NCI-H2171 (cell line): Measurements from ENCODE around the gene NLGN1.

ENCODE experiments used
- DNase-seq: peaks from one replicate; lab custom pipeline; 2025; lab: John Stamatoyannopoulos, UW

The NLGN1 gene

DNA sequence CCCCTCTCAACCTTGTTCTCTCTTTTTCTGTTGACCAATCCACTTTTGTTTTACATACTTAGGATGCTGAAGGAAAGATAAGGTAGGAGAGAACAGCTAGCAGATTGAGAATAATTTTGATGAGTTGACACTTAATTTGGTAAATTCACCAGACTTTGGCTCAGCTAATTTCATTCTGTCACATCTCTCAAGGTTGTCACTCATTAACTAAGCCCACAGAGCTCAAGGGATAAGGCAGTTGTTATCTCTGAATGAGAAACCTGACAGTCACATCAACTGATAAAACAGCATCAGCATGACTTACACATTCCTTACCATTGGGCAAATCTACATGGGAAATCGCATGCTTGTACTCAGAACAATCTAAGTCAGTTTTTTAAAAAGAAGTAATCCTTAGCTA is 591.4 kb downstream of the NLGN1 start:
- DNase-seq, result no peak

DNA sequence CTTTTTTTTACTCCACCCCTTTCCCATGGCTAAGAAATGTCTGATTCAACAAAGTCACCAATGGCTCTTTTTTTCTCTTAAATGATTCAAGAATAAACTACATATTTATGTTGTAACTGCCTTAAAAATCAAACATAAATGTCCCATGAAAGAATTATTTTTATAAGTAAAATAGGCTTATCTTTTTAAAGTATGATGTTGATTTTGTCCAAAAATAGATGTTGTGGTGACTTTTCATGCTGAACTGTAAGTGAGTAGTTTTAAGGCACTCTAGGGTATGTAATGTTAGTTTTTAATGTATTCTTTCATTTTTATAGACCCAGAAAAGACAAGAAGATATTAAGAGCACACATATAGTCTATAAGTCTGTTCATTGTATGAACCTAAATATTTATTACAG is 594.9 kb downstream of the NLGN1 start:
- no peak for DNase-seq

DNA sequence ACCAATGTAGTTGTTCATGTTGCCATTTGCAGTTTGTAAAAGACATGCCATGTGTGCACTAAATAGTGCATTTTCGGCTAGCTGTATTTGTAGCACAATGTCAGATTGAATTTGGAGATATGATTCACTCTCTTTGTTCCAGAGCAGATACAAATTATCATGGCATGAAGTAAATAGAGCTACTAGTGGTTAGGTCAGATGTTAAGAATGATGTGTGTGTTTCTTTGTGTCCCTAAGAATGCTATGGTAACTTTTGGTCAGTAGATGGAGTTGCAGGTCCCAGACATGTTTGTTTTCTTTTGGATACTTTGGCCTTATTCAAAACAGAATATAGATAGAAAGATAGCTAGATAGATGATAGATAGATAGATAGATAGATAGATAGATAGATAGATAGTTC is 595.8 kb downstream of the NLGN1 start:
- DNase-seq, result no peak

DNA sequence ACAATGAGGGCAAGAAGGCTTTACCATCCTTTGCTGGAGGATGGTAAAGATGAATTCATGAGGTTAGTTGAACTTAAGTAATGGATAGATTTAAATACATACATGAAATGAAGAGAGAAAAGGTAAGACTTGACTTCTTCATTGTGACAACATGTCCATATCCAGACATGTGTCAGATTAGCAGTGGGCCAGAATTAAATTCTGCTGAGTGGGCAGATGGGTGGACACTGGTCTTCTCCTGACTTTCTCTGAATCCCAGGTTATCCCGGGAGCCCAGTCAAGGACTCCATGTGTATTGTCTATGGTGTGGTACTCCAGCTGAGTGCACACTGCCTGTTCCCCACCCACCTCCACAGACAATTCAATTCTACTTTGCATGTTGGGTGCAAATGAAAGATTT is 603.1 kb downstream of the NLGN1 start:
- DNase-seq, result no peak

DNA sequence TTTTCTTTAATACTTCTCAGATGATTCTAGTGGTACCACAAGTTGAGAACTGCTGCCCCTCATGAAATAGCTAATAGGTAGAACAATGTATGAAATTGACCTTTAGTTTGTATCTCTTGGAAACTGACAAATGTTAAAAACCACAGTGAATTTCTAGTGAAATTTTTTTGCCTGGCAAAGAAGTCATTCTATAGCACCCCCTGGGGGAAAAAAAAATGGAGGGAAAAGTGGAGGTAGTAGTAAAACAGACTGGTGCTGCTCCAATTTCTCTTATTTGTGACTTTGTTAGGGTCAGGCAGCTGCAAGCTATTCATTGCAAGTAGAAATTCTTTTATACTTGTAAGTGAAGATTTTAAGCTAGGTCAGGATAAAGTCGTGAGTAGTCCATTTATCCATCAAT is 605.0 kb downstream of the NLGN1 start:
- DNase-seq, result no peak

DNA sequence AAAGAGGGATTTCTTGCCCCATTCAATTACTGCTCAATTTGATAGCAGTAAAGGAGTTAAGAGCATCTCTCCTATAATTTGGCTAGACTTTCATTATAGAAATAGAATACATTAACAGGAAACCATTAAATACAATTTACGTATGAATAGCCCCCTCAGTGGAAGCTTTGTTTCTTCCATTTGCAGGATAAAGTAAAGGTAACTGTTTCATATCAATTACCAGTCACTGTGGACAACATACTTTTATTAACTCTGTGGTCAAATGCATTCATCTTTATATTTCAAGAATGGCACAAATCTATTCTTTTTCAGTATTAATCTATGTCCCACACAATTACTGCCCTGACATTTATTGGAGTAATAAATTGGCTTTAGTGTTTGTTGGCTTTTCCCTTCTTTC is 613.4 kb downstream of the NLGN1 start:
- DNase-seq, result no peak

DNA sequence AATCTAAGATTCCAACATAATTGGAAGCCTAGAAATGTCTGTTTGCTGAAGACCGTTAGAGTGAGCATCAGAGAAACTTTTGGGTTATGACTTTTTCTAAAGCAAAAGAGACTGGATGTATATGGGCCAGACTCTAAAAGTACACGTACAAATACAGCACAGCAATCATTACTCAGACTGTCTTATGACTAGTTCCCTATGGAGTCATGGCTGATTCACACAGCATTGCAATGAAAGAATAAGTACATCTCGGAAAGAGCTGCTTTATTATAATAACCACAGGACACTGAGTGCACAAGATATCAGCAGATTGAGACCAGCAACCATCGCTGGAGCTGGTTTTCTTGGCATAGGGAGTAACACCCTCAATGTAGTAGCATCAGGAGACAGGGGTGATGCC is 618.6 kb downstream of the NLGN1 start:
- DNase-seq, result no peak

DNA sequence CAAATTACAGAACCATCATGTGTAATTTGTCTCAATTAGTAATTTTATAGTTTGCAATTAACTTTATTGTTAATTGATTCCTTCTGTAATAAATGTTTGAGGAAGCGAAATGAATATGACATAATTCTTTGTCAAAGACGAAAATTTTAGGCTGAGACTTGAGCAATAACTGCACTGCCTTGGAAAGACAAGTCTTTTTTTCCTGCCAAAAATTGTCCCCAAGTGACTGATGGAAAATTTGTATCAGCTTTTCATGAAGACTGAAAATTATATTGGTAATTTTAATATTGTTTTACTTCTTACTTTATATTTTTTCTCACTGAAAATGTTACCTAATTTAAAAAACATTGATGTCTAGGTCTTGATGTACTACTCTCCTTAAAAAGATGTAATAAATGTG is 622.6 kb downstream of the NLGN1 start:
- DNase-seq, result no peak

DNA sequence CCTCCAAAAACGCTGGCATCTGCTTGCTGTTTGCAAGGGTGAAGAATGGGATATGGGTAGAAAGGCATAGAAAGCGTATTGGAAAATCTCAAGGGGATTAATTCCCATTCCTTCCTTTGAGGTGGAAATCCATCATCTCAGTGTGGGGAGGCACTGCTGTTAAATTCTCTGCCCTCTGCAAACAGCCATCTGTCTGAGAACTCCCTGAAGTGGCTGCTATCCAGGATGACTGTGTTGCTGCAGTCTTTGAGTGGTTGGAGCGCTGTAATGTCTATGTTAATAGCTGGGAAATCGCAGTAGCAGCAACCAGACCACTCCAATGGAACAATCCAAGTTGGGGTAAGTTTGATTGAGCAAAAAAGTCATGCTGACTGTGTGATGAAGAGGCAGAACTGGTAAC is 625.9 kb downstream of the NLGN1 start:
- DNase-seq, result peak; percentile 86

DNA sequence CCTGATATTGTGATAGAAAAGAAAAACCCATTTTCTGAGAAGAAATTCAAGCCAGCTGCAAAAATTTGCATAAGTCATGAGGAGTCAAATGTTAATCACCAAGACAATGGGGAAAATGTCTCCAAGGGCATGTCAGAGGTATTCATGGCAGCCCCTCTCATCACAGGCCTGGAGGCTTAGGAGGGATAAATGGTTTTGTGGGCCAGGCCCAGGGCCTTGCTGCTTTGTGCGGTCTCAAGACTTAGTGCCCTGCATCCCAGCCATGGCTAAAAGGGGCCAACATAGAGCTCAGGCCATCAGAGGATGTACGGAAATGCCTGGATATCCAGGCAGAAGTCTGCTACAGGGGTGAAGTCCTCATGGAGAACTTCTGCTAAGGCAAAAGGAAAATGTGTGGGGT is 631.1 kb downstream of the NLGN1 start:
- no peak for DNase-seq

DNA sequence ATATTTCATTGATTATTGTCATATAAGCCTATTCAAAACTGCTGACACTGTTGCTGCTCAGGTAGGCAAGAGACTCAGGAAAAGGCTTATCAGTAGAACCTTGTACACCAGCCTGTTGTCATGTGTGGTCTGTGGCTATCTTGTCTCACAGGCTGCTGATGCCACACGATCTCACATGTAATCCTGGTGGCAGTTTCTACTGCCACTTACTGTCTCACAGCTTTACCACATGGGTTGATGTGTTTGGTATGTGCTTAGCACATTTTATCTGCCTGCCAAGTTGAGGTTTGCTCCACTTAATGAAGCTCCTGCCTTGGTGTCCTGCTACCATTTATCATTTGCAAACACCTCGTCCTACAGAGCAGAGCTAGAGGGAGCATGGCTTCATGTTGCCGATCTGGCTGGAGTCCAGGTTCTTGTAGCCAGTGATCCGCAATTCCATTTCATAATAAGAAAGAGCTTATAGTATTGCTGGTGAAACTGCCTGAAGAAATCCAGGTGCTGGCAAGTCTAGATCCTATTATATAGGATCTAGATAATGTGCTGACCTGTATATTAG is 637.9 kb downstream of the NLGN1 start:
- DNase-seq, result peak; percentile 2

DNA sequence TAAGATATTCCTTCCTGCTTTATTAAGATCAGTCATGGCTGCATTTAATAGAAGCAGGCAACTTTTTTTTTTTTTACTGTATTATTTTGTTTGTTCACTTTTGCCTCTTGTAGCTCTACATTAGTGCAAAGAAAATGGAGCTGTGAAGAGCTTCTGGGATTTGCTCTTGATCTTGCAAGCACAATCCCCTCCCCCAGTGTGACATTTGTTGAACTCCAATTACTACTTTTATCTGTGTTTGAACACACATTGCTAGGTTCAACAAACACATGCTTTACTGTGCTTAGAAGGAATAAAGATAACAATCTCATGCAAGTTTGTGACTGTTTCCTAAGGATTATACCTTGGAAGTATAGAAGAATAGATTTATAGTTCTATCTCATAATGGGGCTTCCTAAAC is 648.8 kb downstream of the NLGN1 start:
- no peak for DNase-seq

DNA sequence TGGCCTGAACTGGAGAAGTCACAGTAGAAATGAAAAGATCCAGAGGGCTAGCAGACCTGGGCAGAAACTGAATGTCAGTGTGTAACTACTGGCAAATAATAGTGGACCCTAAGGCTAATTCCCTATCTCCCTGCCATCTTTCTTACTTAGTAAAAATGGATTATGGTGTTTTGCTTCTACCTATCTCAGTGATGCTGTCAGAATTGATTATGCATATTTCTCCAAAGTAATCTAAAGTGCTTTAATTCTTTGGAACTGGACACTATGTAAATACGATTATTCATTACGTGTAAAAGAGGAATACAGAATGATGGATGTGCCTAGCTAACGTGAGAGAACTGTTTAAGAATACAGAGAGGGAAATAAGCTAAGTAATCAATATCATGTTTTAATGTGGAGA is 651.9 kb downstream of the NLGN1 start:
- DNase-seq, result no peak

DNA sequence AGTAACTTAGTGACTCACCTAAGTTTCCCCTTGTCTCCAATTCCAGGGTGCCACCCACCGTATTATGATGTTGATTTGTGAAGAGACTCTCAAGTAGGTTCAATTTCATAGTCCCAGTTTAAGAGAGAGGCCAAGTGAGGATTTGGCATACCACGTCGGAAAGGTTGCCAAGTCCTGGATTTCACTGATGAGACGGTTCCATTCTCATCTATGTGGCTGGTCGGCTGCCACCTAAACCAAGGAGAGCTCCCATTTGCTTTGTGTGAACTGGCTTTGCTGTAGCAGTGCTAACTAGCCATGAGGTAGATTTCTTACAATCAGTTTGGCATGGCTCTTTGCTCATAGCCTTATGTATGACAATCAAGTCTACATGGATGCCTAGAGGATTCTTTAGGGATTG is 653.6 kb downstream of the NLGN1 start:
- DNase-seq, result no peak

DNA sequence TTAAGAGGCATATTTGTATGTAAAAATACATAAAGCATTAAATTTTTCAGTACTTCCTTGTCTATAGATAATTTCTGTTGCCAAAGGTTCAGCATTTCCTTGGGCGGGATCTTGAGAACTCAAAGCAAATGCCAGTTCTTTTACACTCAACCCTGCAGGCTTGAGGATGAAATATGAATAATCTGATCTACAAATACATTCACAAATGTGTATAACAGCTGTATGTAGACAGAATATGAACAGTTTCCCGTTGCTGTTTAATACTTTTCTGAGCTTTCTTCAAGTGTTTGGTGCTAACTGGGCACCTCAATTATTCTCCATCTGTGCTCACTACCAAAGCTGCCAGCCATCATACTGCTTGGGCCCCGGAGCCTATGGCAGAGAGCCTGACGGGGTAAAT is 661.3 kb downstream of the NLGN1 start:
- DNase-seq, result no peak

DNA sequence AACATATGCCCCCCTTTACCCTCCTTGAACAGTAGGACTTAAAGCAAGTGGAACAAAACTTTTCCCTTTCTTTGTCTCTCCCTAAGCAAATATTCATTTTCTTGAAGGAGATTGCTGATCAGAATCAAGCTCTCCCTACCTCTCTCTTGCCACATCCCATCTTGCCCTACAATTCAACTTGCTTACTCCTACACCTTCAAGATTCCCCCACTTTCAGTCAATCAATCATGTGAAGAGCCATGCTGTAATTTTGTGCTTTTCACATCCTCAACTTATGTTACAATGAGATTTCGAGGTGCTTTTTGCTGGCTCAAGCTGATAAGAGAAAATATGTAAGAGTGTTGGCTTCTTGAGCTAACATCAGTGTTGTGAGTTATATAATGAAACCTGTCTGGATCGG is 662.9 kb downstream of the NLGN1 start:
- DNase-seq, result no peak

DNA sequence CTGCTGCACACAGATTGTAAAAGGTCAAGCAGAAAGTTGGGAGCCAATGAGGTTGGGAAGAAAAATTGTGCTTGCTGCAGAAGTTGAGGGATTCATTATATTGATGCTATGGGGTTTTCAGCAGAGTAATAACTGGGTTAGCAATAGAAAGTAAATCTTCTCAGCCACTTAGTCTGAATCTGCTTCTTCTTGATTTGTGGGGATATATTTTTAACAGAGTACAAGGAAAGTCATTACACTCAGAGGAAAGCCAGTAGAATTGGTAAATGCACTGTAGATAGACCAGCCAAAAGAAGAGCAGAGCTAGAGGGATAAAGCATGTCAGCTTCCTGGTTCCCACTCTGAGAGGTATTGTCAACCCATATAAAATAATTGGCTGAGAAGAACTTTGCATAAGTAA is 663.6 kb downstream of the NLGN1 start:
- DNase-seq, result no peak

DNA sequence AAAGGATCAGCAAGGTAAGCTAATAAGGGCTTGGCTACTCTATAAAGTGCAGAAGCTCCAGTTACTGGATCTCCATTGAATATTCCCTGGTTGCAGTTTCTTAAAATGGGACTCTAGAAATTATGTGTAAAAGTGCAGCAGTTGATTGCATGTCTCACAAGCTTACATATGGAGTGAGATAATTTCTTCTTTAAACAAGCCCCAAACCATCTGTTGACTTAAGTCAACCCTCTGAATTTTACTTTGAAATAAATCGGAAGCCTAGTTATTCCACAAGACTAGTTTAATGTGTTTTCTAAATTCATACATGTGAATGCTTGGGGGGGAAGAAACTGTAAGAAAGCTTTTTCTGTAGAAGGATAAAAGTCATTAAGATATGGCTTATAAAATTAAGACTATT is 664.2 kb downstream of the NLGN1 start:
- no peak for DNase-seq

DNA sequence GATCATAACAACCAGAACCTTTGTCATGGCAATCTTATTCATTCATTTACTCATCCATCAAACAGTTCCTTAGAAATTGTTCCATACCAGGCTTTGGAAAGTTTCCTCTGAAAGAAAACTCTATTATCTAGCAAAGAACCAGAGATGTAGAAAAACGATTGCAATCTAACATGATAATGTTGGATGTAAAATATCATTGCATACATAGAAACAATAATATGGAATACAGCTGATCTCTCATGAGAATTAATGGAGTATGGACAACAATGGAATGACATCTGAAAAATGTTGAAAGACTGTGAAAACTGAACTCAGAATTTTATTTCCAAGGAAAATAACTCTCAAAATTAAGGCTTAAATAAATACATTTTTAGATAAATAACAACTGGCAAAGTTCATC is 665.4 kb downstream of the NLGN1 start:
- no peak for DNase-seq

DNA sequence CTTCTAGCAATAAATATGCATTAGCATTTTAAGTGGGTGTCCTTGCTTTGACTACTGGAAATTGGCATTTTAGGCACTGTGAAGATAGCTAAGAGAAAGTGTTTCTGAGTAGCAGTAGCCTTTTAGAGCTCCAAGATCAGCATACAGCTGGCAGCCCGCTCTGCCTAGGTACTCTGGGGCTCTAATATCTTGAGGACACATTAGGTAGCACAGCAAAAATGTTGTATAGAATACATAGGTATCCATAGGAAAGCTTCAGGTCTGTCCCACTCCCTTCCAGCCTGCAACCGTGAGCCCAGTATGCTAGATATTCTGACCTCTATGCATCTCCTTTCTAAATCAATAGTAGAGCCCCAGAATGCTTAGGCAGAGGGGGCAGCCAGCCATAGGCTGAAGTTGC is 670.5 kb downstream of the NLGN1 start:
- no peak for DNase-seq

DNA sequence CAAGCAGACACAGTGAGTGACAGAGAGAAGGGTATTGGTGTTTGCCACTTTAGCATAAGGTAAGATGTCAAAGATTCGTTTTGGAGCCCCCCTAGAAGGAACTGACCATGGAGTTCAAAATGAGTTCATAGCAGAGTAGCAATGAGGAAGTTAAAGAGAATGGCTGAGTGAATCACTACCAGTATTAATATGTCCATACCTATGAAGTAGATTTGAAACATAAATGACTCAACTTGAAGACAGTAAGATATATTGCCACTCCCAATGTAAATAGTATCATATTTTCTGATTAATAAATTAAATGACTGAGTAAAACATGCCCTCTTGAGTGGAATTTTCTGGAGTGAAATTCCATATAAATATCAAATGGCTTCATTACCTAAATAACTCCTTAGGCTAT is 675.1 kb downstream of the NLGN1 start:
- DNase-seq, result no peak

DNA sequence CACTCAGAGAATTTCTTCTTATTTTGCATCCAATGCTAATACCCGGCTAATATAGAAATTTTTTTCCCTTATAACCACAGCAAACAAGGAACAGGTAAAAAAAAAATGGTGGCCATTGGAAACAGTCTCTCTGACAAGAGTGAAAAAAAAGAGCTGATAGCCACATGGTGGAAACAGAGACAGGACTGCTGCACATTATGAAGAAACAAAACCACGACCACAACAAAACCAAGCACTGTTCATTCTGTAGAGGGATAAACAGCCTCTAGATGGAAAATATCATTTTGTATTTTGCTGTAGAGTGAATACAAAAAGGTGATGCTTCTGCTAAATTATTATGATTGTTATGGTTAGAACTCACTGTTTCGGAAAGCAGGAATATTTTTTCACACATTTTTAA is 686.2 kb downstream of the NLGN1 start:
- DNase-seq, result no peak

DNA sequence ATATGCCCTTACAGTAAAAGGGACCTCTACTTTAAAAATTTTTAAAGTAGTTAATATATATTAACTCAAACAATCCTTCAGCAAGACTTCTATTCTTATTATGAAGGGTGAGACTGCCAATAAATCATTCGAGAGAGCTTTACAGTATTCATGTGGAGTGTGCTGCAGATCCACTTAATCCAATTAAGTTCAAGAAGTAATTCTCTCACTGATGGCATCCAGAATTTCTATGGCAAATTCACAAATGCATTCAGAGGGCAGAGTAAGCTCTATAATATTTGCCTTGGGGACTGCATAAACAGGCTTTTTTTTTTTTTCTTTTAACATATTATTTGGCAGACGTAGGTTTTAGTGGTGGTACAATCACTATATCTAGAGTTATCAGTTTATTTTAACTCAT is 692.0 kb downstream of the NLGN1 start:
- DNase-seq, result no peak

DNA sequence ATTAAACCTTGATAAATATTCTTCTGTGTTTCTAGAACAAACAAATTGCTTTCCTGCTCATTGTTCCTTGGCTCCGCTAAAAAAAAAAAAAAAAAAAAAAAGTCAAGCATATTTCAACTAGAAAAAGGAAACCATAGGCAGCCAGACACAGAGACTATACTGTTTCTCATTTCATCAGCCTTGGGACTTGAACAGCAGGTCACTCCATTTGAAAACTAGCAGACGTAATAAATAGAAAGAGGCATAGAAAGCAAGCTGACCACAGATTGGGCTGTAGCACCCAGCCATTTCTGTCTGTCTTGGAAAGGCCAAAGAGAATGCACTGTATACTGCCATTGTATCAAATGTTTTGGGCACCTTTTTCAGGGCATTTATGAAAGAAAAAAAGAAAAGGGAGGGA is 697.1 kb downstream of the NLGN1 start:
- no peak for DNase-seq

DNA sequence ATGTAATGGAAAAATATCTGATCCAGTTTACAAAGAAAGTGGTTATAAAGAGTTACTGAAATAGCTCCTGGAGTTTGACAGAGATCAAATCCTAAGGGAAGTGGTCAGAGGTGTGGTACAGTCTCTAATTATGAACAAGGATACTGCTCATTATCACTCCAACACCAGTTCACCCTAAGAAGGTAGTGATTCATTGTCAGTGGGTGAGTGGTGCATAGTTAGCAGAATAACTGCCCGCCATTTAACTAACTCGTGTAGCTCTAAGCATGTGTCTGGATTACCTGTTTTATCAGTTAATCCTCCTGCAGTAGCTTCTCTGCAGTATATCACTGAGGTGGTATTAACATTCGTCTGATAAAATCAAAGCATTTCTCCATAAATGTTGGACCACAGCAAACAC is 700.1 kb downstream of the NLGN1 start:
- no peak for DNase-seq
